Astrocyte (in vitro differentiated cells and primary cell): Measurements from ENCODE around the gene CLDN3. TPM values are rescaled to one million over a fixed set of nuclear protein-coding genes. Genes with fewer than 3 reads are reported as not detected.

Experiments
- DNase-seq: peaks from one replicate; pipeline ENCODE4 v3.0.0-alpha.2; 2010; ENCODE audit warnings: low read depth
- FAIRE-seq: peaks from 2 replicates; lab custom pipeline; 2011; peaks lifted over from hg19 to GRCh38; lab: Jason Lieb, UNC
- H2AFZ ChIP-seq: 2 replicates; pipeline ENCODE4 v1.6.0; 2012; ENCODE audit warnings: low read depth, low read length, inconsistent platforms
- H3K27ac ChIP-seq: 2 replicates; pipeline ENCODE4 v1.5.1; 2011; ENCODE audit warnings: low read depth, low read length, inconsistent platforms
- H3K27me3 ChIP-seq: 2 replicates; pipeline ENCODE4 v1.6.0; 2011; ENCODE audit warnings: low read length, inconsistent platforms; ENCODE audit not compliant: insufficient read depth
- H3K36me3 ChIP-seq: 2 replicates; pipeline ENCODE4 v1.5.1; 2011; ENCODE audit warnings: low read length, inconsistent platforms; ENCODE audit not compliant: insufficient read depth
- H3K4me1 ChIP-seq: 2 replicates; pipeline ENCODE4 v1.5.1; 2011; ENCODE audit warnings: low read length, inconsistent platforms; ENCODE audit not compliant: insufficient read depth
- H3K4me2 ChIP-seq: 2 replicates; pipeline ENCODE4 v1.6.0; 2012; ENCODE audit warnings: low read length, inconsistent platforms
- H3K4me3 ChIP-seq: 2 replicates; pipeline ENCODE4 v1.5.1; 2011; ENCODE audit warnings: low read depth, mild to moderate bottlenecking, low read length, inconsistent platforms; ENCODE audit not compliant: insufficient read depth
- H3K79me2 ChIP-seq: 2 replicates; pipeline ENCODE4 v1.6.0; 2012; ENCODE audit warnings: mild to moderate bottlenecking, low read length, inconsistent platforms; ENCODE audit not compliant: insufficient read depth
- H3K9ac ChIP-seq: 2 replicates; pipeline ENCODE4 v1.6.0; 2012; ENCODE audit warnings: mild to moderate bottlenecking, low read length, inconsistent platforms
- H3K9me3 ChIP-seq: 2 replicates; pipeline ENCODE4 v1.5.1; 2012; ENCODE audit warnings: low read depth, mild to moderate bottlenecking, low read length, inconsistent platforms; ENCODE audit not compliant: insufficient read depth
- H4K20me1 ChIP-seq: 2 replicates; pipeline ENCODE4 v1.6.0; 2012; ENCODE audit warnings: low read length, inconsistent platforms; ENCODE audit not compliant: insufficient read depth
- H3K27ac Mint-ChIP-seq: one replicate; pipeline ENCODE4 v1.8.0; 2021; ENCODE audit warnings: mild to moderate bottlenecking, mixed read lengths; ENCODE audit not compliant: unreplicated experiment
- H3K27me3 Mint-ChIP-seq: one replicate; pipeline ENCODE4 v1.8.0; 2021; ENCODE audit warnings: low read depth, mixed read lengths; ENCODE audit not compliant: unreplicated experiment
- H3K36me3 Mint-ChIP-seq: one replicate; pipeline ENCODE4 v1.8.0; 2021; ENCODE audit warnings: low read depth, mixed read lengths; ENCODE audit not compliant: unreplicated experiment
- H3K4me1 Mint-ChIP-seq: one replicate; pipeline ENCODE4 v1.8.0; 2021; ENCODE audit warnings: low read depth, mixed read lengths; ENCODE audit not compliant: unreplicated experiment
- H3K4me3 Mint-ChIP-seq: one replicate; pipeline ENCODE4 v1.8.0; 2021; ENCODE audit warnings: mild to moderate bottlenecking, moderate library complexity, mixed read lengths; ENCODE audit not compliant: unreplicated experiment
- H3K9me3 Mint-ChIP-seq: one replicate; pipeline ENCODE4 v1.8.0; 2021; ENCODE audit warnings: mild to moderate bottlenecking, mixed read lengths; ENCODE audit not compliant: unreplicated experiment
- EZH2 ChIP-seq: IDR thresholded peaks from 2 replicates; pipeline ENCODE4 v1.6.1; 2012; ENCODE audit warnings: mild to moderate bottlenecking, low read length, inconsistent platforms; ENCODE audit not compliant: insufficient read depth
- total RNA-seq: library from RNA; stranded (reverse); gene quantifications from 2 replicates; pipeline ENCODE4 v1.2.1, GENCODE V29; 2021
- TF ChIP-seq, protein P1 (sequence below): IDR thresholded peaks from 2 replicates; pipeline ENCODE4 v1.5.1; 2011; ENCODE audit warnings: low read depth, mild to moderate bottlenecking, inconsistent platforms, low read length, moderate library complexity; ENCODE audit not compliant: insufficient read depth

The CLDN3 gene
- total RNA-seq, 1 donor from 2014 or later = 0.68 TPM

DNA sequence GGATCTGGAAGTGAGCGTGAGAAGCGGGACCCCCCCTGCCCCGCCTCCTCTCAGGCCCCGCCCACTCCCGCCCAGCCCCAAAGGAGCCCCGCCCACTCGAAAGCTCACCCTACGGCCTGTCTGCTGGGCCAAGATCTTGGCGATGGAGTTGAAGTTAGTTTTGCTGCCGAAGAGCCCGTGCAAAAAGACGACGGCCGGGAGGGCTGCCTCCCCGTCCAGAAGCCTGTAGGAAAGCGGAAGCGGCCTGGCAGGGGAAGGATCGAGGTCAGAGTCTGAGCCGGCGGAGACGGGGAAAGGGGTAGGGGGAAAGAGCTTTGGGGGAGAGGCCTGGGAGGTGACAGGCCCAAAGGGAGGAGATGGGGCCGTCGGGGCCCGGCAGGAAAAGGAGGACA is 31.9 kb downstream of the CLDN3 start:
- Mint-ChIP-seq H3K4me1 (peaks cover 5% of the 10 kb centered on the region), H3K27me3 (peaks cover 2% of the 10 kb centered on the region), H3K27ac (peak overlapping the region; percentile 87), H3K4me3 (peak overlapping the region; percentile 92), H3K36me3 (no peaks in the 10 kb centered on the region), H3K9me3 (no peaks in the 10 kb centered on the region)
- H3K9ac ChIP-seq = peak overlapping the region; percentile 86
- peak; percentile 17 for DNase-seq
- H4K20me1 ChIP-seq = peaks cover 8% of the 10 kb centered on the region
- H3K4me3 ChIP-seq = peak overlapping the region; percentile 76
- H3K27me3 ChIP-seq = no peaks in the 10 kb centered on the region
- H2AFZ ChIP-seq = peak overlapping the region; percentile 93
- H3K9me3 ChIP-seq = no peaks in the 10 kb centered on the region
- peak overlapping the region; percentile 98 for H3K4me2 ChIP-seq
- peaks cover 16% of the 10 kb centered on the region for H3K4me1 ChIP-seq
- peaks cover 7% of the 10 kb centered on the region for H3K79me2 ChIP-seq
- H3K36me3 ChIP-seq = no peaks in the 10 kb centered on the region
- no peak for FAIRE-seq
- TF ChIP-seq EZH2 = no peak
- TF ChIP-seq, protein P1, sequence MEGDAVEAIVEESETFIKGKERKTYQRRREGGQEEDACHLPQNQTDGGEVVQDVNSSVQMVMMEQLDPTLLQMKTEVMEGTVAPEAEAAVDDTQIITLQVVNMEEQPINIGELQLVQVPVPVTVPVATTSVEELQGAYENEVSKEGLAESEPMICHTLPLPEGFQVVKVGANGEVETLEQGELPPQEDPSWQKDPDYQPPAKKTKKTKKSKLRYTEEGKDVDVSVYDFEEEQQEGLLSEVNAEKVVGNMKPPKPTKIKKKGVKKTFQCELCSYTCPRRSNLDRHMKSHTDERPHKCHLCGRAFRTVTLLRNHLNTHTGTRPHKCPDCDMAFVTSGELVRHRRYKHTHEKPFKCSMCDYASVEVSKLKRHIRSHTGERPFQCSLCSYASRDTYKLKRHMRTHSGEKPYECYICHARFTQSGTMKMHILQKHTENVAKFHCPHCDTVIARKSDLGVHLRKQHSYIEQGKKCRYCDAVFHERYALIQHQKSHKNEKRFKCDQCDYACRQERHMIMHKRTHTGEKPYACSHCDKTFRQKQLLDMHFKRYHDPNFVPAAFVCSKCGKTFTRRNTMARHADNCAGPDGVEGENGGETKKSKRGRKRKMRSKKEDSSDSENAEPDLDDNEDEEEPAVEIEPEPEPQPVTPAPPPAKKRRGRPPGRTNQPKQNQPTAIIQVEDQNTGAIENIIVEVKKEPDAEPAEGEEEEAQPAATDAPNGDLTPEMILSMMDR = no peak
- H3K27ac ChIP-seq = peak overlapping the region; percentile 62

DNA sequence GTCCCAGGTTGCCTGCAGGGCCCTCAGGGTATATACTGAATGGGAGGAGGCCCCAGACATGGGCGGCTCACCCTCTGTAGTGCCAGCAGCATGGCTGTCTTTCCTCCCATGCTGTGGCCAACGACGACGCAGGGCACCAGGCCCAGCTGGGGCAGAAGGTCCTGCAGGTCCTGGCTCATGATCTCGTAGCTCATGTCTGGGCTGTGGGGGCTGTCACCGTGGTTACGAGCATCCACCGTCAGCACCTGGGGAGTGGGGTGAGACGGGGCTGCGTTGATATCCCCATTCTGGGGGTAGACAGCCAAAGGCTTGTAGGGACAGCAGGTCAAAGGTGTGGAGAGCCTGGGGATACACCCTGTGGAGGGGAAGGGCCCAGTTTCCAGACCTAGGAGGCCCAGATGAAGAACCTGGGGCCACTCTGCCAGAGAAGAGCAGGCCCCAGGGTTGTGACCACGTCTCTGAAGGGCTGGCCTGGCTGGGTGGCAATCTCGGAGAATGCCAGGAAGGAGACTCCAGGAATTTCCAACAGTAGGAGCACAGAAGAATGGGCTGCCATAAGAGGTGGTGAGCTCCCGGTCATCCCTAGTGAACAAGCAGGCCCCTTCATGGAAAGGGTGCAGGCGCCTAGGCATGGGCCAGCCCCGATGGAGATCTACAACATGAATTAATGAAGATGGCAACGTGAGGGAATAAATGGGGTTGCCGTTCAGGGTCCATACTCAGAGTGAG is 32.4 kb downstream of the CLDN3 start:
- Histone ChIP-seq H3K4me2 (peak overlapping the region; percentile 98), H3K4me1 (peaks cover 12% of the 10 kb centered on the region), H3K4me3 (peak overlapping the region; percentile 42), H2AFZ (no peak overlapping the region), H3K9me3 (no peaks in the 10 kb centered on the region), H3K27me3 (no peaks in the 10 kb centered on the region), H3K36me3 (no peaks in the 10 kb centered on the region), H4K20me1 (peaks cover 8% of the 10 kb centered on the region), H3K9ac (peak overlapping the region; percentile 86), H3K79me2 (peaks cover 7% of the 10 kb centered on the region), H3K27ac (no peak overlapping the region)
- Mint-ChIP-seq H3K27ac (no peak overlapping the region), H3K9me3 (no peaks in the 10 kb centered on the region), H3K4me1 (peaks cover 5% of the 10 kb centered on the region), H3K27me3 (peaks cover 7% of the 10 kb centered on the region), H3K36me3 (no peaks in the 10 kb centered on the region), H3K4me3 (peak overlapping the region; percentile 92)
- no peak for FAIRE-seq
- TF ChIP-seq, protein P1 = no peak
- TF ChIP-seq EZH2 = no peak
- no peak for DNase-seq

DNA sequence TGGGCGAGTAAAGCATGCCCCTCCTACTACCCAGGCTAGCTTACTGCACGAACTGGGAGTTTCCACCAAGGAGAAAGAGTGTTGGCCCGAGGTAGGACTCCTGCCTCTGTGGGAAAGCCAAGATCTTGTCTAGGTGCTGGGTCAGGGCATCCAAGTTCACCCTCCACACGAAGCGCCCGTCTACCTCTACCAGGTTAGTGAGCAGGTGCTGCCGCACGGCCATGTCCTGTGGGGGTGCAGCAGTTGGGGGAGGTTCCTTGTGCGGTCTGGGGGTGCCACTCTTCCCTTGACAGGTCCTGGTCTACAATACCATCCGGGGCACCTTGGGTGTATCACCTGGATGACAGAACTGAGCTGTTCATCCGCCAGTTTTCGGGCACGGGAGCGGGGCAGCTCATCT is 33.2 kb downstream of the CLDN3 start:
- H3K27me3 ChIP-seq = no peaks in the 10 kb centered on the region
- H3K27ac ChIP-seq = no peak overlapping the region
- H4K20me1 ChIP-seq = peaks cover 8% of the 10 kb centered on the region
- H3K36me3 ChIP-seq = no peaks in the 10 kb centered on the region
- H3K79me2 ChIP-seq = peaks cover 7% of the 10 kb centered on the region
- H3K27ac Mint-ChIP-seq = no peak overlapping the region
- peaks cover 12% of the 10 kb centered on the region for H3K4me1 ChIP-seq
- peaks cover 7% of the 10 kb centered on the region for H3K27me3 Mint-ChIP-seq
- H3K4me1 Mint-ChIP-seq = peaks cover 5% of the 10 kb centered on the region
- no peak overlapping the region for H2AFZ ChIP-seq
- H3K9me3 ChIP-seq = no peaks in the 10 kb centered on the region
- DNase-seq (no peak), FAIRE-seq (no peak)
- H3K36me3 Mint-ChIP-seq = no peaks in the 10 kb centered on the region
- H3K9ac ChIP-seq = no peak overlapping the region
- H3K4me2 ChIP-seq = no peak overlapping the region
- no peak overlapping the region for H3K4me3 Mint-ChIP-seq
- H3K9me3 Mint-ChIP-seq = no peaks in the 10 kb centered on the region
- no peak for TF ChIP-seq EZH2
- TF ChIP-seq, protein P1 = no peak
- H3K4me3 ChIP-seq = no peak overlapping the region
